ENCODE data around the gene TPSB2.

The TPSB2 gene

GRCh38 chr16:1220841-1221627 is 8.9 kb downstream of the TPSB2 start:
- Mint-ChIP-seq H3K36me3 (no peaks in the 10 kb centered on the region), H3K27ac (no peak overlapping the region), H3K4me3 (no peak overlapping the region), H3K9me3 (ENCODE audit: low read depth) (no peaks in the 10 kb centered on the region), H3K4me1 (ENCODE audit: low read depth) (no peaks in the 10 kb centered on the region), H3K27me3 (no peaks in the 10 kb centered on the region)

- H3K36me3 Mint-ChIP-seq = no peaks in the 10 kb centered on the region
- no peaks in the 10 kb centered on the region for H3K9me3 Mint-ChIP-seq (ENCODE audit: low read depth)
- H3K4me3 Mint-ChIP-seq = no peak overlapping the region
- H3K27ac Mint-ChIP-seq = no peak overlapping the region
- no peaks in the 10 kb centered on the region for H3K27me3 Mint-ChIP-seq
- no peaks in the 10 kb centered on the region for H3K4me1 Mint-ChIP-seq (ENCODE audit: low read depth)
Observed at GRCh38 chr16:1220098-1220728, 9.8 kb downstream of the TPSB2 start.

- H3K27ac Mint-ChIP-seq = no peak overlapping the region
- H3K4me1 Mint-ChIP-seq (ENCODE audit: low read depth) = no peaks in the 10 kb centered on the region
- no peaks in the 10 kb centered on the region for H3K36me3 Mint-ChIP-seq
- H3K4me3 Mint-ChIP-seq = no peak overlapping the region
- no peaks in the 10 kb centered on the region for H3K27me3 Mint-ChIP-seq
- no peaks in the 10 kb centered on the region for H3K9me3 Mint-ChIP-seq (ENCODE audit: low read depth)
Observed at GRCh38 chr16:1218930-1219611, 10.9 kb downstream of the TPSB2 start.

DNA sequence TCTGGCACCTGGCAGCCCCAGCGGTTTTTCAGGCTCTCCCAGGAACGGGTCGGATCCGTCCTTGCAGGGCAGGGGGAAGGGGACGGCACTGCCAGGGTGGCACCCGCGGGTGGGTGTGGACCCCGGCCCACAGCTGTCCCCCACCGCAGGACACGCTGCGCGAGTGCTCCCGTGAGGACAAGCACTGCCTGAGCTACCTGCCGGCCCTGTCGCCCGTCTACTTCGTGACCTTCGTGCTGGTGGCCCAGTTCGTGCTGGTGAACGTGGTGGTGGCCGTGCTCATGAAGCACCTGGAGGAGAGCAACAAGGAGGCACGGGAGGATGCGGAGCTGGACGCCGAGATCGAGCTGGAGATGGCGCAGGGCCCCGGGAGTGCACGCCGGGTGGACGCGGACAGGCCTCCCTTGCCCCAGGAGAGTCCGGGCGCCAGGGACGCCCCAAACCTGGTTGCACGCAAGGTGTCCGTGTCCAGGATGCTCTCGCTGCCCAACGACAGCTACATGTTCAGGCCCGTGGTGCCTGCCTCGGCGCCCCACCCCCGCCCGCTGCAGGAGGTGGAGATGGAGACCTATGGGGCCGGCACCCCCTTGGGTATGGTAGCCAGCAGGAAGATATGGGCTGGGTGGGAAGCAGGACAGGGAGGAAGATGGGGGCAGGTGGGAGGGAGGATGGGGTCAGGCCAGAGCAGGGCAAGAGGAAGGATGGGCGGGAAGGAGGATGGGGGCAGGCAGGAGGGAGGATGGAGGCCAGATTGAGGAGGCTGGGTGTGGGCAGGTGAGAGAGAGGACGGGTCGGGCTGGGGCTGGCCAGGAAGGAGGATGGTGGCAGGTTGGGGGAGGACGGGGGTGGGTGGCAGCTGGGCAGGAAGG is 11.7 kb downstream of the TPSB2 start:
- no peaks in the 10 kb centered on the region for H3K36me3 Mint-ChIP-seq
- H3K9me3 Mint-ChIP-seq (ENCODE audit: low read depth) = no peaks in the 10 kb centered on the region
- no peak overlapping the region for H3K4me3 Mint-ChIP-seq
- H3K27ac Mint-ChIP-seq = no peak overlapping the region
- H3K4me1 Mint-ChIP-seq (ENCODE audit: low read depth) = no peaks in the 10 kb centered on the region
- H3K27me3 Mint-ChIP-seq = no peaks in the 10 kb centered on the region

DNA sequence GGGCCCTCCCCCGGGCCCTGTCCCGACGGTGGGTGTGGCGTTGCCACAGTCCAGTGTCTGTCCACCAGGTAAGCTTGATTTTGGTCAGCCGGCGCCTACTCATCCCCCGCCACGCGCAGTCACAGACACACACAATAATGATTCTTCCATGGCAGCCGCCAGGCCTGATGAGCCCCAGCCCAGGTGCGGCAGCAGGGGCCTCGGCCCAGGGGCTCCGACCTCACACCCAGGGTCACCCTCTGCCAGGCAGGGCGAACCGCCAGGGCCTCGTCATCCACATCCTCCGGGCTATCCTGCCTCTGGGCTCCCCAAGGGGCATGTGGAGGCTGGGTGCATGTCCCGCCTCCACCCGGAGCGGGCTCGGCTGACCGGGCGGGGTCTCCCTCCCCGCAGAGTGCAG is 12.5 kb downstream of the TPSB2 start:
- H3K9me3 Mint-ChIP-seq (ENCODE audit: low read depth) = no peaks in the 10 kb centered on the region
- H3K36me3 Mint-ChIP-seq = no peaks in the 10 kb centered on the region
- H3K27me3 Mint-ChIP-seq = no peaks in the 10 kb centered on the region
- H3K4me1 Mint-ChIP-seq (ENCODE audit: low read depth) = no peaks in the 10 kb centered on the region
- no peak overlapping the region for H3K27ac Mint-ChIP-seq
- no peak overlapping the region for H3K4me3 Mint-ChIP-seq

DNA sequence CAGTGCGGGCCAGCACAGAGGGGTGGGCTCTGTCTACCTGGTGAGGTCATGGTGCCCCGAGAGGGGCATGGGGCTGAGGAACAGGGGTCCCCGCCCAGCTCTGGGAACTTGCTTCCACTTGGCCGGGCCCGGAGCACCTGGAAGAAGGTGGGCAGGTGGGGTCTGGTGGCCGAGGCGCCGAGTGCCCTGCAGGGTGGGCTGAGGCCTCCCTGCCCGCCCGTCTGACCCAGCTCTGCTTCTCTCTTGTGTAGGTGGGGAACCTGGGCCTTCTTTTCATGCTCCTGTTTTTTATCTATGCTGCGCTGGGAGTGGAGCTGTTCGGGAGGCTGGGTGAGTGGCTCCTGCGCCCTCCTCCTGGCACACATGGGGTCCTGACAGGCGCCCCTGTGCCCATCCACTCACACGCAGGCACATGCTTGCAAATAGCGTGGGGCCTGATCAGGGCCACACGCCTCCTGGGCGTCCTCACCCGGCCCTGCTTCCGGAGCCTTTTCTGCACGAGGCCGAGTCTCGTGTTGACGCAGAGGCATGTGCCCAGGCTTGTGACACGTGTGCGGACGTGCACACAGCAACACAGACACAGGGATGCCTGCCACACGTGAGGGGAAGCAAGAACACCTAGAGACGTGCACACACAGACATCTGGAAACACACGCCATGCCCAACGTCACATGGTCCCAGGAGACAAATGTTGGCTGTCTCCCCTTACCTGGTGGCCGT is 13.1 kb downstream of the TPSB2 start:
- no peaks in the 10 kb centered on the region for H3K9me3 Mint-ChIP-seq (ENCODE audit: low read depth)
- H3K4me3 Mint-ChIP-seq = no peak overlapping the region
- H3K36me3 Mint-ChIP-seq = no peaks in the 10 kb centered on the region
- H3K4me1 Mint-ChIP-seq (ENCODE audit: low read depth) = no peaks in the 10 kb centered on the region
- no peak overlapping the region for H3K27ac Mint-ChIP-seq
- no peaks in the 10 kb centered on the region for H3K27me3 Mint-ChIP-seq

GRCh38 chr16:1216296-1216619 is 13.7 kb downstream of the TPSB2 start:
- Mint-ChIP-seq H3K4me3 (no peak overlapping the region), H3K4me1 (ENCODE audit: low read depth) (no peaks in the 10 kb centered on the region), H3K27me3 (no peaks in the 10 kb centered on the region), H3K9me3 (ENCODE audit: low read depth) (no peaks in the 10 kb centered on the region), H3K36me3 (no peaks in the 10 kb centered on the region), H3K27ac (no peak overlapping the region)

DNA sequence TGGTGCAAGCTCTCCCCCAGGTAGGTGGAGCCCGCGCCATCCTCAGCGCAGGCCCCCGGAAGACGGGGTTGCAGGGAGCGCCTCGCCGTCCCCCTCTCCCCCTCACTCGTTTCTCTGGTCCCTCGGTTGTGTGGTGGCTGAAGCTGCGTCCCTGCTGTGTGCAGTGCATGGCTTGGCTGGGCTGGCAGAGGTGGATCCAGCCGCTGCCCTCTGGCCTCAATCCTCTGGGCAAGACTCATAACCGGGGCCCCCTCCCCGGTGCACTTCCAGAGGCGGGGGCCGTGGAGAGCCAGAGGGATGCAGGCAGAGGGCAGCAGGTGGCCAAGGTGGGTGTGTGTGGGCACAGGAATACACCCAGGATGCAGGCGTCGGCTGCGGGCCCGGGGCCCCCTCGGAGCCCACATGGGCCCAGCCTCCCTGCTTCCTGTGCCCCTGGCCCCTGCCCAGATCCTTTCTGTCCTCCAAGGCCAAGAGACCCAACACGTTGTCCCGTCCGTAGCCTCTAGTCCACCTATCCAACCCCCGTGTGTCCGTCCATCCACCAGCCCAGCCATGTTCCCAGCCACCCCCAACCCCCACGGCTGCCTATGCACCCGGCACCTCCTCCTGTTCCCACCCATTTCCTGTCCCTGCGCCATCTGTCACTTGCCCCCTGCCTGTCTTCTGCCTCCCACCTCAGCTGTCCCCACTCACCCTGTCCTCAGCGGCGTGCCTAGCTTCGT is 14.2 kb downstream of the TPSB2 start:
- Mint-ChIP-seq H3K27ac (no peak overlapping the region), H3K4me3 (no peak overlapping the region), H3K36me3 (no peaks in the 10 kb centered on the region), H3K9me3 (ENCODE audit: low read depth) (no peaks in the 10 kb centered on the region), H3K4me1 (ENCODE audit: low read depth) (no peaks in the 10 kb centered on the region), H3K27me3 (no peaks in the 10 kb centered on the region)

DNA sequence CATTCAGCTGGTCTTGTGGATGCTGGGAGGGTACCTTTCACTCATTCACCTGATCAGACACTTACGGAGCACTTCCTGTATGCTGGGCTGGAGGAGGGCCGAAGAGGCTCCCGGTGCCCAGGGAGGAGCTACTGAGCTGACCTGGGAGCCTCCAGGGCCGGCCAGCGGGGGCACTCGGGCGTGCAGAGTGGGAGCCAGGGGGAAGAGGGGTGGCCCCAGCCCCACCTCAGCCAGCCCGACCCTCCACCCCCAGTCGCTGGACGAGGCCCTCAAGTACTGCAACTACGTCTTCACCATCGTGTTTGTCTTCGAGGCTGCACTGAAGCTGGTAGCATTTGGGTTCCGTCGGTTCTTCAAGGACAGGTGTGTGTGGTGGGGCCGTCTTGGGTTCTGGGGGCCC is 15.3 kb downstream of the TPSB2 start:
- H3K27me3 Mint-ChIP-seq = no peaks in the 10 kb centered on the region
- H3K9me3 Mint-ChIP-seq (ENCODE audit: low read depth) = no peaks in the 10 kb centered on the region
- no peaks in the 10 kb centered on the region for H3K4me1 Mint-ChIP-seq (ENCODE audit: low read depth)
- H3K36me3 Mint-ChIP-seq = no peaks in the 10 kb centered on the region
- no peak overlapping the region for H3K27ac Mint-ChIP-seq
- H3K4me3 Mint-ChIP-seq = no peak overlapping the region

- Mint-ChIP-seq H3K36me3 (no peaks in the 10 kb centered on the region), H3K27me3 (no peaks in the 10 kb centered on the region), H3K9me3 (ENCODE audit: low read depth) (no peaks in the 10 kb centered on the region), H3K4me3 (no peak overlapping the region), H3K27ac (no peak overlapping the region), H3K4me1 (ENCODE audit: low read depth) (no peaks in the 10 kb centered on the region)
Observed at GRCh38 chr16:1213796-1214372, 16.1 kb downstream of the TPSB2 start.

DNA sequence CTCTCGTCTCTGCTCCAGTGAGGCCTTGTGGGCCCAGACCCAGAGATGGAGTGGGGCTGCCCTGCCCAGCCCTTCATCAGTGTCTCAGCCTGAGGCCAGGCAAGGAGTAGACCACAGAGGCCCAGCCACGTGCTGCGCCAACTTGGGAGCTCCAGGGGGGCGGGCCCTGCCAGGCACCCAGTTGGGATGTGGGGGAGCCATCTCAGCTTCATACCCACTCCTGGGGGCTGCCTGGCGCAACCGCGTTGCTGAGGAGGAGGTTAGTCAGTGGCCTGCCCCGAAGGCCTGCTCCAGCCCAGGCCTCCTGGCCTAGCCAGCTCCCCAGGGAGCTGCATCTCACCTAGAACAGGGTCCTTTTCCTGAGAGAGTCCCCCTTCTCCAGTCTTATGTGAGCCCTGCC is 16.8 kb downstream of the TPSB2 start:
- H3K4me1 Mint-ChIP-seq (ENCODE audit: low read depth) = peaks cover 2% of the 10 kb centered on the region
- no peaks in the 10 kb centered on the region for H3K27me3 Mint-ChIP-seq
- H3K4me3 Mint-ChIP-seq = no peak overlapping the region
- H3K27ac Mint-ChIP-seq = no peak overlapping the region
- no peaks in the 10 kb centered on the region for H3K36me3 Mint-ChIP-seq
- H3K9me3 Mint-ChIP-seq (ENCODE audit: low read depth) = no peaks in the 10 kb centered on the region

DNA sequence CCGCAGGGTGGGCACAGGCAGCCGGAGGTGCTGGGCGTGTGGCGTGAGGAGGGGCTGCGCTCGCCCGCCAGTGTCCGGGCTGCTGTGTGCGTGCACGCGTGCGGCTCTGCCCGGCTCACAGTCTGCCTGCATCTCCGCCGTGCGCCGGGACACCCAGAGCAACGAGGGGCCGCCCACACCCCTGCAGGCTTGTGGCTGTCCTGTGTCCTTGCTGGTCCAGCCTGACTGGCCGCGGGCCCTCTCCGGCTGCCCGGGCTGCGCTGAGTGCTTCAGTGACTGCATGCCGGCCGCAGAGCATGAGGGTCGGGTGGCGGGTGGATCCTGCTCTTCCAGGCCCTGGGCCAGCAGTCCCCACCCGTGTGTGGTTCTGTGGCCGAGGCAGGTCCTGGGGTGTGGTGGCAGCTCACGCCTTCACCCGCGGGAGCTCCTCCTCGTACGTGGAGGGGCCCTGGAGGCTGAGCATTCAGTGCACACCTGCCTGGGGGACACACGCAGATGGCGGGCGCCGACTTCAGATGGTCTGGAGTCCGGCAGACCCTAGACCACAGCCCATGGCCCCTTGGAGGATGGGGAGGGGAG is 17.3 kb downstream of the TPSB2 start:
- Mint-ChIP-seq H3K36me3 (no peaks in the 10 kb centered on the region), H3K4me1 (ENCODE audit: low read depth) (peaks cover 3% of the 10 kb centered on the region), H3K27me3 (no peaks in the 10 kb centered on the region), H3K9me3 (ENCODE audit: low read depth) (no peaks in the 10 kb centered on the region), H3K4me3 (no peak overlapping the region), H3K27ac (no peak overlapping the region)

GRCh38 chr16:1211451-1212268 is 18.3 kb downstream of the TPSB2 start:
- Mint-ChIP-seq H3K27ac (no peak overlapping the region), H3K4me3 (no peak overlapping the region), H3K36me3 (no peaks in the 10 kb centered on the region), H3K4me1 (ENCODE audit: low read depth) (peaks cover 3% of the 10 kb centered on the region), H3K9me3 (ENCODE audit: low read depth) (no peaks in the 10 kb centered on the region), H3K27me3 (no peaks in the 10 kb centered on the region)
